K562 (cell line): ENCODE measurements around the gene SAMD15. TPM values are rescaled to one million over a fixed set of nuclear protein-coding genes. Genes with fewer than 3 reads are reported as not detected.

ENCODE experiments used
- ATAC-seq: fragments of 200-7000 bp; cut with Tn5 transposase; 3 replicates; pipeline ENCODE4 v1.9.1; 2020; ENCODE audit warnings: moderate library complexity
- BruUV-seq: library from RNA; stranded (reverse); fragments of 400-500 nt; replicated peaks from 2 replicates; lab custom pipeline; 2021; lab: Mats Ljungman, UMichigan
- CTCF ChIA-PET: fragments of 300-600 bp; formaldehyde crosslinking; extraction: SDS; loops from one replicate; lab custom pipeline; 2021; ENCODE audit warnings: low intra/inter-chr PET ratio; lab: Yijun Ruan, JAX
- POLR2A ChIA-PET: fragments of 300-600, 350-650 bp; sonication (Branson Sonifier 250); formaldehyde crosslinking; extraction: SDS; loops from one replicate; lab custom pipeline; 2021; ENCODE audit warnings: antibody characterized with exemption, inconsistent platforms; lab: Yijun Ruan, JAX
- DNase-seq, 4 experiments: peaks; one replicate each; pipeline versions ENCODE4 v3.0.0 to v3.0.0-alpha.2; 2011 to 2018; ENCODE audit warnings: low spot score in 3 of 4, mixed read lengths in 3 of 4; ENCODE audit errors: extremely low read depth in 1 of 4
- FAIRE-seq: peaks from 2 replicates; lab custom pipeline; 2011; peaks lifted over from hg19 to GRCh38; lab: Jason Lieb, UNC
- H2AFZ ChIP-seq: 2 replicates; pipeline ENCODE4 v1.6.0; 2011; ENCODE audit warnings: low read depth, low read length, control low read depth, inconsistent platforms
- H3K27ac ChIP-seq: fragments of 200-600 bp; 3 replicates; pipeline ENCODE4 v1.8.0; 2011; ENCODE audit warnings: low read depth, mild to moderate bottlenecking, control low read depth, inconsistent platforms, low read length, moderate library complexity, mixed read lengths; ENCODE audit errors: extremely low read depth
- H3K27me3 ChIP-seq, 2 experiments: fragments of 300-600 bp in 1 of 2; 2 replicates in 1 of 2; 3 replicates in 1 of 2; pipeline versions ENCODE4 v1.6.0 to v1.8.0; 2011; ENCODE audit warnings: inconsistent platforms in 2 of 2, low read length in 2 of 2, mild to moderate bottlenecking in 1 of 2, mixed read lengths in 1 of 2, moderate library complexity in 1 of 2; ENCODE audit not compliant: control insufficient read depth in 2 of 2, insufficient read depth in 2 of 2
- H3K36me3 ChIP-seq: fragments of 300-600 bp; 3 replicates; pipeline ENCODE4 v1.8.0; 2011; ENCODE audit warnings: mild to moderate bottlenecking, low read length, inconsistent platforms; ENCODE audit not compliant: control insufficient read depth, insufficient read depth
- H3K4me1 ChIP-seq, 2 experiments: fragments of 200-600 bp in 1 of 2; replicated peaks in 1 of 2; 2 replicates in 1 of 2; 3 replicates in 1 of 2; pipeline versions ENCODE4 v1.5.1 to v1.8.0; 2011; ENCODE audit warnings: inconsistent platforms in 2 of 2, low read length in 2 of 2, mild to moderate bottlenecking in 1 of 2, mixed read lengths in 1 of 2, moderate library complexity in 1 of 2; ENCODE audit not compliant: control insufficient read depth in 2 of 2, insufficient read depth in 2 of 2
- H3K4me2 ChIP-seq: 2 replicates; pipeline ENCODE4 v1.6.1; 2011; ENCODE audit warnings: low read length, control low read depth, inconsistent platforms, mixed read lengths; ENCODE audit not compliant: insufficient read depth
- H3K4me3 ChIP-seq: fragments of 200-600 bp; sonication (generic), shearing (Covaris generic); 2 replicates; pipeline ENCODE4 v1.5.1; 2016; ENCODE audit warnings: control low read depth, inconsistent platforms
- H3K79me2 ChIP-seq: fragments of 200-600 bp; 3 replicates; pipeline ENCODE4 v1.8.0; 2011; ENCODE audit warnings: low read length, inconsistent platforms; ENCODE audit not compliant: control insufficient read depth, insufficient read depth
- H3K9ac ChIP-seq, 2 experiments: 2 replicates each; pipeline versions ENCODE4 v1.6.0 to v1.6.1; 2011; ENCODE audit warnings: low read depth in 2 of 2, low read length in 2 of 2, control low read depth in 1 of 2, inconsistent platforms in 1 of 2, mild to moderate bottlenecking in 1 of 2, mixed read lengths in 1 of 2; ENCODE audit not compliant: insufficient read depth in 1 of 2
- H3K9me1 ChIP-seq: one replicate; pipeline ENCODE4 v1.6.0; 2011; ENCODE audit warnings: inconsistent platforms, mild to moderate bottlenecking, low read length, moderate library complexity; ENCODE audit not compliant: control insufficient read depth, insufficient read depth
- H3K9me3 ChIP-seq: replicated peaks from 2 replicates; pipeline ENCODE4 v1.5.1; 2011; ENCODE audit warnings: low read depth, low read length, inconsistent platforms; ENCODE audit not compliant: control insufficient read depth, insufficient read depth
- H4K20me1 ChIP-seq: replicated peaks from 2 replicates; pipeline ENCODE4 v1.6.1; 2011; ENCODE audit warnings: low read length, inconsistent platforms, mixed read lengths; ENCODE audit not compliant: control insufficient read depth, insufficient read depth
- CBX5 ChIP-seq: IDR thresholded peaks from 2 replicates; pipeline ENCODE4 v1.6.1; 2014; ENCODE audit warnings: low read depth, borderline replicate concordance
- CLOCK ChIP-seq: fragments of 250-450 bp; sonication (Bioruptor Pico); IDR thresholded peaks from 2 replicates; pipeline ENCODE4 v1.4.0; 2020; ENCODE audit warnings: mild to moderate bottlenecking, moderate library complexity, borderline replicate concordance
- CREB5 ChIP-seq: fragments of 250-450 bp; sonication (Bioruptor Pico); IDR thresholded peaks from 2 replicates; pipeline ENCODE4 v1.5.0; 2020; ENCODE audit warnings: mild to moderate bottlenecking
- CREBBP ChIP-seq: IDR thresholded peaks from one replicate; pipeline ENCODE4 v1.6.1; 2012; ENCODE audit warnings: low read depth, mild to moderate bottlenecking, control low read depth, inconsistent platforms, low read length
- DMBX1 ChIP-seq: fragments of 250-450 bp; sonication (Bioruptor Pico); IDR thresholded peaks from 2 replicates; pipeline ENCODE4 v1.8.0; 2022; ENCODE audit warnings: inconsistent platforms, mild to moderate bottlenecking, moderate library complexity, borderline replicate concordance
- EHMT2 ChIP-seq: fragments of 450-650 bp; IDR thresholded peaks from 2 replicates; pipeline ENCODE4 v1.6.1; 2018; ENCODE audit warnings: antibody characterized with exemption
- ERF ChIP-seq: fragments of 450-650 bp; formaldehyde crosslinking; IDR thresholded peaks from 2 replicates; pipeline ENCODE4 v1.4.0; 2020; ENCODE audit warnings: mild to moderate bottlenecking, mixed read lengths
- FOXA1 ChIP-seq: fragments of 450-650 bp; IDR thresholded peaks from 2 replicates; pipeline ENCODE4 v1.6.1; 2016; ENCODE audit warnings: mild to moderate bottlenecking, borderline replicate concordance
- GABPA ChIP-seq: fragments of 200-800 bp; sonication (Bioruptor generic); conservative IDR thresholded peaks from 2 replicates; pipeline ENCODE4 v1.6.1; 2016; ENCODE audit warnings: low read depth, missing genetic modification characterization, missing compliant biosample characterization
- MEIS2 ChIP-seq: fragments of 450-650 bp; IDR thresholded peaks from 2 replicates; pipeline ENCODE4 v1.6.1; 2014; ENCODE audit warnings: mild to moderate bottlenecking; ENCODE audit not compliant: partially characterized antibody
- MLX ChIP-seq, 2 experiments: fragments of 450-650 bp in 1 of 2; sonication (generic) in 1 of 2; formaldehyde crosslinking; conservative IDR thresholded peaks; 2 replicates each; pipeline versions ENCODE4 v1.4.0 to v1.8.1; 2020 to 2022; ENCODE audit warnings: mild to moderate bottlenecking in 1 of 2, missing genetic modification reagents in 1 of 2
- SP1 ChIP-seq: sonication (generic); formaldehyde crosslinking; IDR thresholded peaks from 2 replicates; pipeline ENCODE4 v1.8.1; 2022; ENCODE audit warnings: mild to moderate bottlenecking, missing genetic modification reagents
- THRAP3 ChIP-seq: fragments of 450-650 bp; IDR thresholded peaks from 2 replicates; pipeline ENCODE4 v1.6.1; 2016; ENCODE audit warnings: mild to moderate bottlenecking, inconsistent platforms, borderline replicate concordance
- ZNF184 ChIP-seq: sonication (generic); formaldehyde crosslinking; IDR thresholded peaks from 2 replicates; pipeline ENCODE4 v1.5.0; 2020; ENCODE audit warnings: missing genetic modification reagents
- ZNF717 ChIP-seq: fragments of 250-450 bp; sonication (Bioruptor Pico); IDR thresholded peaks from 2 replicates; pipeline ENCODE4 v1.5.0; 2021
- ZZZ3 ChIP-seq: fragments of 450-650 bp; IDR thresholded peaks from 2 replicates; pipeline ENCODE4 v1.6.1; 2016; ENCODE audit warnings: antibody characterized with exemption, mild to moderate bottlenecking, moderate library complexity
- WGBS: fragments of 100-300 bp; shearing (Covaris generic); methylation state at CpG from one replicate; pipeline ENCODE4 v1.1.6; 2016; ENCODE audit warnings: low coverage, mixed read lengths; ENCODE audit not compliant: insufficient coverage; ENCODE audit errors: missing lambda C conversion rate; 5-methylcytosine and 5-hydroxymethylcytosine counted together
- in situ Hi-C: fragments of 300-500 bp; cut with MboI; formaldehyde crosslinking; loops from 4 replicates; pipeline ENCODE4 v1.15.0; 2018; ENCODE audit warnings: inconsistent platforms, mixed read lengths
- intact Hi-C: fragments of 100-400 bp; cut with micrococcal nuclease; formaldehyde crosslinking; loops from 2 replicates; pipeline ENCODE4 v1.14.2; 2022
- polyA plus RNA-seq, 8 experiments: library from polyadenylated mRNA; depleted of rRNA in 4 of 8; stranded (reverse) in 5 of 8; unstranded in 3 of 8; fragments of >200 nt; fragmentation: Nextera tagmentation in 2 of 8; fragmentation: Illumina TruSeq in 1 of 8; extraction: Ambion mirVana in 2 of 8; extraction: Trizol in 1 of 8; gene quantifications; 2 replicates each; pipeline versions ENCODE4 v1.2.1 to v1.2.3, GENCODE V29; 2011 to 2014; ENCODE audit warnings: inconsistent platforms in 1 of 8, missing spikeins in 1 of 8
- total RNA-seq, 7 experiments: library from RNA; depleted of rRNA in 6 of 7; stranded (reverse); fragments of >200 nt in 6 of 7; fragmentation: Illumina TruSeq in 2 of 7; extraction: Trizol in 2 of 7; gene quantifications; 2 replicates each; pipeline versions ENCODE4 v1.2.1 to v1.2.3, GENCODE V29; 2011 to 2021; ENCODE audit warnings: low replicate concordance in 1 of 7
- TF ChIP-seq, protein P1 (sequence below): sonication (generic); formaldehyde crosslinking; IDR thresholded peaks from 2 replicates; pipeline ENCODE4 v1.8.1; 2023; ENCODE audit warnings: mild to moderate bottlenecking, missing genetic modification reagents

Gene SAMD15
- total and polyA plus RNA-seq, 9 of the 15 experiments (the other 6 are each of a cell fraction or from before 2014, with no cell fraction given) = 0.18 to 0.54 (median 0.25) TPM

DNA sequence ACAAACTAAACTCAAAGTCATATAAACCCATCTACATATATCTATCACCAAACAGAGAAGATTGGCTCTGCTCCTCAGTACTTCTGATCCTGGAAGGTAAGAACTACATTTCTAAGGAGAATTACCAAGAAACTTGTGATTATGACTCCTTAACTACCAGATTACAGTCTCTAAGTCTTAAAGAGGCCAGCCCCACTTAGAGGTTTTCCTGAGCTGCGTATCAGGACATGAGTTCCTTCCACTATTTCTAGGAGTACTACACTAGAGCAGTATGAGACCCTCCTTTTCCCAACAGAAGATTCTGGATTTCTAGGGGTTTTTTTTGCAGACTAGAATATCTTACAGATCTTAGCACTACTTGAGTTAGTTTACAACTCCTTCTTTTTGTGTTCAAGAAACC is 46.2 kb downstream of the SAMD15 start, which contains the start of gene NOXRED1:
NOXRED1 (minus strand) TSS at position 101 of the 400 bp plus-strand sequence. CDS start 634 bp downstream, outside the sequence.
- Histone ChIP-seq H3K27me3 (no peaks in the 10 kb centered on the region), H2AFZ (no peak within 1 kb of the TSS), H3K9ac (no peak within 1 kb of the TSS), H3K4me2 (no peak within 1 kb of the TSS), H3K9me3 (no peaks in the 10 kb centered on the region), H3K4me3 (no peak within 1 kb of the TSS), H3K9me1 (no peaks in the 10 kb centered on the region), H3K79me2 (no peaks in the 10 kb centered on the region), H3K4me1 (no peaks in the 10 kb centered on the region), H3K27ac (no peak within 1 kb of the TSS), H3K36me3 (peaks cover 26% of the 10 kb centered on the region; the same call in 2 of the 3 replicates), H4K20me1 (no peaks in the 10 kb centered on the region)
- 79% methylated on average over 1 of the region's 1 CpG for WGBS
- DNase-seq (no peak), FAIRE-seq (no peak), ATAC-seq (no peak)
- no TSS peak for BruUV-seq
- in situ Hi-C loops = no loop called here
- ChIA-PET POLR2A (no interaction called here), CTCF (no interaction called here)
- intact Hi-C loops = no loop called here
- TF ChIP-seq CREB5 = no peak
- TF ChIP-seq MEIS2 = no peak
- no peak for TF ChIP-seq THRAP3
- TF ChIP-seq ZNF717 = no peak
- no peak for TF ChIP-seq CREBBP
- no peak for TF ChIP-seq ZZZ3
- TF ChIP-seq EHMT2 = no peak
- TF ChIP-seq FOXA1 = no peak
- no peak for TF ChIP-seq MLX (CRISPR knock-in tag; conservative IDR thresholded peaks at IDR 0.05)
- TF ChIP-seq GABPA = no peak
- TF ChIP-seq DMBX1 (CRISPR knock-in tag) = no peak
- no peak for TF ChIP-seq ERF (CRISPR knock-in tag)
- TF ChIP-seq, protein P1, sequence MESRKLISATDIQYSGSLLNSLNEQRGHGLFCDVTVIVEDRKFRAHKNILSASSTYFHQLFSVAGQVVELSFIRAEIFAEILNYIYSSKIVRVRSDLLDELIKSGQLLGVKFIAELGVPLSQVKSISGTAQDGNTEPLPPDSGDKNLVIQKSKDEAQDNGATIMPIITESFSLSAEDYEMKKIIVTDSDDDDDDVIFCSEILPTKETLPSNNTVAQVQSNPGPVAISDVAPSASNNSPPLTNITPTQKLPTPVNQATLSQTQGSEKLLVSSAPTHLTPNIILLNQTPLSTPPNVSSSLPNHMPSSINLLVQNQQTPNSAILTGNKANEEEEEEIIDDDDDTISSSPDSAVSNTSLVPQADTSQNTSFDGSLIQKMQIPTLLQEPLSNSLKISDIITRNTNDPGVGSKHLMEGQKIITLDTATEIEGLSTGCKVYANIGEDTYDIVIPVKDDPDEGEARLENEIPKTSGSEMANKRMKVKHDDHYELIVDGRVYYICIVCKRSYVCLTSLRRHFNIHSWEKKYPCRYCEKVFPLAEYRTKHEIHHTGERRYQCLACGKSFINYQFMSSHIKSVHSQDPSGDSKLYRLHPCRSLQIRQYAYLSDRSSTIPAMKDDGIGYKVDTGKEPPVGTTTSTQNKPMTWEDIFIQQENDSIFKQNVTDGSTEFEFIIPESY (CRISPR knock-in tag) = no peak
- TF ChIP-seq SP1 (CRISPR knock-in tag) = no peak
- TF ChIP-seq ZNF184 (CRISPR knock-in tag) = no peak
- no peak for TF ChIP-seq CLOCK (CRISPR knock-in tag)
- TF ChIP-seq CBX5 = no peak
